ENCODE measurements around the gene RHBDD2. TPM values are rescaled to one million over a fixed set of nuclear protein-coding genes. Genes with fewer than 3 reads are reported as not detected.

Gene RHBDD2
- total and polyA plus RNA-seq, 9 of the 15 experiments (the other 6 are each of a cell fraction or from before 2014, with no cell fraction given) = 3.3 to 36.7 (median 17.9) TPM

GRCh38 chr7:75914655-75915415 lies 36.0 kb downstream of the RHBDD2 start, which contains the start of gene POR (continued):
- TF ChIP-seq, protein P1, sequence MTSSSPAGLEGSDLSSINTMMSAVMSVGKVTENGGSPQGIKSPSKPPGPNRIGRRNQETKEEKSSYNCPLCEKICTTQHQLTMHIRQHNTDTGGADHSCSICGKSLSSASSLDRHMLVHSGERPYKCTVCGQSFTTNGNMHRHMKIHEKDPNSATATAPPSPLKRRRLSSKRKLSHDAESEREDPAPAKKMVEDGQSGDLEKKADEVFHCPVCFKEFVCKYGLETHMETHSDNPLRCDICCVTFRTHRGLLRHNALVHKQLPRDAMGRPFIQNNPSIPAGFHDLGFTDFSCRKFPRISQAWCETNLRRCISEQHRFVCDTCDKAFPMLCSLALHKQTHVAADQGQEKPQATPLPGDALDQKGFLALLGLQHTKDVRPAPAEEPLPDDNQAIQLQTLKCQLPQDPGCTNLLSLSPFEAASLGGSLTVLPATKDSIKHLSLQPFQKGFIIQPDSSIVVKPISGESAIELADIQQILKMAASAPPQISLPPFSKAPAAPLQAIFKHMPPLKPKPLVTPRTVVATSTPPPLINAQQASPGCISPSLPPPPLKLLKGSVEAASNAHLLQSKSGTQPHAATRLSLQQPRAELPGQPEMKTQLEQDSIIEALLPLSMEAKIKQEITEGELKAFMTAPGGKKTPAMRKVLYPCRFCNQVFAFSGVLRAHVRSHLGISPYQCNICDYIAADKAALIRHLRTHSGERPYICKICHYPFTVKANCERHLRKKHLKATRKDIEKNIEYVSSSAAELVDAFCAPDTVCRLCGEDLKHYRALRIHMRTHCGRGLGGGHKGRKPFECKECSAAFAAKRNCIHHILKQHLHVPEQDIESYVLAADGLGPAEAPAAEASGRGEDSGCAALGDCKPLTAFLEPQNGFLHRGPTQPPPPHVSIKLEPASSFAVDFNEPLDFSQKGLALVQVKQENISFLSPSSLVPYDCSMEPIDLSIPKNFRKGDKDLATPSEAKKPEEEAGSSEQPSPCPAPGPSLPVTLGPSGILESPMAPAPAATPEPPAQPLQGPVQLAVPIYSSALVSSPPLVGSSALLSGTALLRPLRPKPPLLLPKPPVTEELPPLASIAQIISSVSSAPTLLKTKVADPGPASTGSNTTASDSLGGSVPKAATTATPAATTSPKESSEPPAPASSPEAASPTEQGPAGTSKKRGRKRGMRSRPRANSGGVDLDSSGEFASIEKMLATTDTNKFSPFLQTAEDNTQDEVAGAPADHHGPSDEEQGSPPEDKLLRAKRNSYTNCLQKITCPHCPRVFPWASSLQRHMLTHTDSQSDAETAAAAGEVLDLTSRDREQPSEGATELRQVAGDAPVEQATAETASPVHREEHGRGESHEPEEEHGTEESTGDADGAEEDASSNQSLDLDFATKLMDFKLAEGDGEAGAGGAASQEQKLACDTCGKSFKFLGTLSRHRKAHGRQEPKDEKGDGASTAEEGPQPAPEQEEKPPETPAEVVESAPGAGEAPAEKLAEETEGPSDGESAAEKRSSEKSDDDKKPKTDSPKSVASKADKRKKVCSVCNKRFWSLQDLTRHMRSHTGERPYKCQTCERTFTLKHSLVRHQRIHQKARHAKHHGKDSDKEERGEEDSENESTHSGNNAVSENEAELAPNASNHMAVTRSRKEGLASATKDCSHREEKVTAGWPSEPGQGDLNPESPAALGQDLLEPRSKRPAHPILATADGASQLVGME (CRISPR knock-in tag; IDR thresholded peaks at IDR 0.05) = peak; percentile 70
- TF ChIP-seq HSF4 (CRISPR knock-in tag; IDR thresholded peaks at IDR 0.05; ENCODE audit: borderline replicate concordance) = no peak
- TF ChIP-seq HMGN3 (IDR thresholded peaks at IDR 0.05; ENCODE audit: borderline replicate concordance, extremely low read depth, insufficient read length, low read depth, low read length) = peak; percentile 97
- no peak for TF ChIP-seq ZNF445 (CRISPR knock-in tag; IDR thresholded peaks at IDR 0.05; ENCODE audit: low read depth)
- TF ChIP-seq ZNF696 (CRISPR knock-in tag; conservative IDR thresholded peaks at IDR 0.05) = 0 out of 2 replicates have a peak, but pooled peaks have one; percentile 51
- peak; percentile 31 for TF ChIP-seq RBM39 (optimal IDR thresholded peaks at IDR 0.05; ENCODE audit: low read depth, low read length)
- no peak for TF ChIP-seq FOXJ3 (CRISPR knock-in tag; IDR thresholded peaks at IDR 0.05)
- TF ChIP-seq ZNF699 (CRISPR knock-in tag; IDR thresholded peaks at IDR 0.05; ENCODE audit: insufficient replicate concordance) = no peak
- TF ChIP-seq SREBF1 (IDR thresholded peaks at IDR 0.05; ENCODE audit: borderline replicate concordance, low read depth, low read length) = peak; percentile 98
- TF ChIP-seq, protein P2, sequence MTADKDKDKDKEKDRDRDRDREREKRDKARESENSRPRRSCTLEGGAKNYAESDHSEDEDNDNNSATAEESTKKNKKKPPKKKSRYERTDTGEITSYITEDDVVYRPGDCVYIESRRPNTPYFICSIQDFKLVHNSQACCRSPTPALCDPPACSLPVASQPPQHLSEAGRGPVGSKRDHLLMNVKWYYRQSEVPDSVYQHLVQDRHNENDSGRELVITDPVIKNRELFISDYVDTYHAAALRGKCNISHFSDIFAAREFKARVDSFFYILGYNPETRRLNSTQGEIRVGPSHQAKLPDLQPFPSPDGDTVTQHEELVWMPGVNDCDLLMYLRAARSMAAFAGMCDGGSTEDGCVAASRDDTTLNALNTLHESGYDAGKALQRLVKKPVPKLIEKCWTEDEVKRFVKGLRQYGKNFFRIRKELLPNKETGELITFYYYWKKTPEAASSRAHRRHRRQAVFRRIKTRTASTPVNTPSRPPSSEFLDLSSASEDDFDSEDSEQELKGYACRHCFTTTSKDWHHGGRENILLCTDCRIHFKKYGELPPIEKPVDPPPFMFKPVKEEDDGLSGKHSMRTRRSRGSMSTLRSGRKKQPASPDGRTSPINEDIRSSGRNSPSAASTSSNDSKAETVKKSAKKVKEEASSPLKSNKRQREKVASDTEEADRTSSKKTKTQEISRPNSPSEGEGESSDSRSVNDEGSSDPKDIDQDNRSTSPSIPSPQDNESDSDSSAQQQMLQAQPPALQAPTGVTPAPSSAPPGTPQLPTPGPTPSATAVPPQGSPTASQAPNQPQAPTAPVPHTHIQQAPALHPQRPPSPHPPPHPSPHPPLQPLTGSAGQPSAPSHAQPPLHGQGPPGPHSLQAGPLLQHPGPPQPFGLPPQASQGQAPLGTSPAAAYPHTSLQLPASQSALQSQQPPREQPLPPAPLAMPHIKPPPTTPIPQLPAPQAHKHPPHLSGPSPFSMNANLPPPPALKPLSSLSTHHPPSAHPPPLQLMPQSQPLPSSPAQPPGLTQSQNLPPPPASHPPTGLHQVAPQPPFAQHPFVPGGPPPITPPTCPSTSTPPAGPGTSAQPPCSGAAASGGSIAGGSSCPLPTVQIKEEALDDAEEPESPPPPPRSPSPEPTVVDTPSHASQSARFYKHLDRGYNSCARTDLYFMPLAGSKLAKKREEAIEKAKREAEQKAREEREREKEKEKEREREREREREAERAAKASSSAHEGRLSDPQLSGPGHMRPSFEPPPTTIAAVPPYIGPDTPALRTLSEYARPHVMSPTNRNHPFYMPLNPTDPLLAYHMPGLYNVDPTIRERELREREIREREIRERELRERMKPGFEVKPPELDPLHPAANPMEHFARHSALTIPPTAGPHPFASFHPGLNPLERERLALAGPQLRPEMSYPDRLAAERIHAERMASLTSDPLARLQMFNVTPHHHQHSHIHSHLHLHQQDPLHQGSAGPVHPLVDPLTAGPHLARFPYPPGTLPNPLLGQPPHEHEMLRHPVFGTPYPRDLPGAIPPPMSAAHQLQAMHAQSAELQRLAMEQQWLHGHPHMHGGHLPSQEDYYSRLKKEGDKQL (CRISPR knock-in tag; IDR thresholded peaks at IDR 0.05; ENCODE audit: borderline replicate concordance) = peak; percentile 47; the same call in 1 of the 2 replicates
- TF ChIP-seq C11orf30 (IDR thresholded peaks at IDR 0.05; ENCODE audit: low read depth) = no peak
- TF ChIP-seq PML (IDR thresholded peaks at IDR 0.05; ENCODE audit: low read length) = peak; percentile 66; the same call in 1 of the 2 replicates
- peak; percentile 69 for TF ChIP-seq PRPF4 (IDR thresholded peaks at IDR 0.05; ENCODE audit: insufficient read depth, low read depth, low read length, poor library complexity, severe bottlenecking)
- TF ChIP-seq, protein P3, sequence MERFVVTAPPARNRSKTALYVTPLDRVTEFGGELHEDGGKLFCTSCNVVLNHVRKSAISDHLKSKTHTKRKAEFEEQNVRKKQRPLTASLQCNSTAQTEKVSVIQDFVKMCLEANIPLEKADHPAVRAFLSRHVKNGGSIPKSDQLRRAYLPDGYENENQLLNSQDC (CRISPR knock-in tag; IDR thresholded peaks at IDR 0.05) = peak; percentile 79
- peak; percentile 90 for TF ChIP-seq EGR1 (conservative IDR thresholded peaks at IDR 0.05)

All from K562 (cell line).